Parathyroid adenoma (tissue), 2 donors: ENCODE measurements around the gene MARCHF9.

Source experiments
- H2AFZ ChIP-seq: fragments of 300-600 bp; sonication (generic); one replicate; pipeline ENCODE4 v1.7.0; 2017; ENCODE audit warnings: antibody characterized with exemption, mild to moderate bottlenecking
- H3K27ac ChIP-seq: fragments of 300-600 bp; sonication (generic); one replicate; pipeline ENCODE4 v1.7.0; 2017
- H3K27me3 ChIP-seq: fragments of 300-600 bp; sonication (generic); one replicate; pipeline ENCODE4 v1.7.0; 2017; ENCODE audit warnings: low read length; ENCODE audit not compliant: control insufficient read depth, insufficient read depth
- H3K36me3 ChIP-seq: fragments of 300-600 bp; sonication (generic); one replicate; pipeline ENCODE4 v1.7.0; 2017; ENCODE audit warnings: low read length; ENCODE audit not compliant: control insufficient read depth, insufficient read depth
- H3K4me1 ChIP-seq: fragments of 300-600 bp; sonication (generic); one replicate; pipeline ENCODE4 v1.7.0; 2017; ENCODE audit warnings: control low read depth
- H3K4me2 ChIP-seq: fragments of 300-600 bp; sonication (generic); one replicate; pipeline ENCODE4 v1.7.0; 2017; ENCODE audit warnings: low read length
- H3K4me3 ChIP-seq: fragments of 300-600 bp; sonication (generic); one replicate; pipeline ENCODE4 v1.7.0; 2017; ENCODE audit warnings: low read depth, low read length
- H3K79me2 ChIP-seq: fragments of 300-600 bp; sonication (generic); one replicate; pipeline ENCODE4 v1.7.0; 2017; ENCODE audit warnings: control low read depth
- H3K9ac ChIP-seq: fragments of 300-600 bp; sonication (generic); one replicate; pipeline ENCODE4 v1.7.0; 2017; ENCODE audit warnings: mild to moderate bottlenecking
- H3K9me3 ChIP-seq: fragments of 300-600 bp; sonication (generic); one replicate; pipeline ENCODE4 v1.7.0; 2017; ENCODE audit warnings: low read length; ENCODE audit not compliant: control insufficient read depth
- CTCF ChIP-seq: fragments of 300-600 bp; sonication (generic); IDR thresholded peaks from one replicate; pipeline ENCODE4 v1.7.0; 2017; ENCODE audit warnings: antibody characterized with exemption, mild to moderate bottlenecking
- donor health status: primary hyperparathyroidism.

MARCHF9 gene

GRCh38 chr12:57715786-57716185 lies 39.1 kb upstream of the MARCHF9 start:
- Histone ChIP-seq H3K4me1 (no peaks in the 10 kb centered on the region), H3K36me3 (no peaks in the 10 kb centered on the region), H3K9ac (no peak overlapping the region)

DNA sequence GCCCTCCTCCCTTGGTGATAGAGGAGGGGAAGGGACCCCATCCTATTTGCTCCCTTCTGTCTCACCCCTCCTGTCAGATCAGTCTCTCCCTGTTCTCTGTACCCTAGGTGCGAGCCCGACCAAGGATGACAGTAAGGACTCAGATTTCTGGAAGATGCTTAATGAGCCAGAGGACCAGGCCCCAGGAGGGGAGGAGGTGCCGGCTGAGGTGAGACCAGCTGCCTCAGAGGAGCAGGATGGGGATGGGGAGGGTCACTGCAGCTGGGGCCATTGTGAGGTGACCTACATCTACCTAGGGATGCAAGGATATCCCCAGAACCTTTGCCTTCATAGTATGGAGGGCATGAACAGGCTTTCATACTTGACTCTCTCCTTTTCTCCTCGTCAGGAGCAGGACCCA lies 38.6 kb upstream of the MARCHF9 start:
- H3K27ac ChIP-seq: no peak overlapping the region
- no peak overlapping the region for H3K9ac ChIP-seq
- H3K4me3 ChIP-seq: no peak overlapping the region
- H3K4me1 ChIP-seq: no peaks in the 10 kb centered on the region
- H3K27me3 ChIP-seq: no peaks in the 10 kb centered on the region
- no peak for TF ChIP-seq CTCF
- no peak overlapping the region for H3K4me2 ChIP-seq
- peaks cover 6% of the 10 kb centered on the region for H3K79me2 ChIP-seq
- H3K9me3 ChIP-seq: no peaks in the 10 kb centered on the region
- H2AFZ ChIP-seq: no peak overlapping the region
- H3K36me3 ChIP-seq: no peaks in the 10 kb centered on the region

More at GRCh38 chr12:57715786-57716185, 39.1 kb upstream of the MARCHF9 start:
- Histone ChIP-seq H3K4me2 (no peak overlapping the region), H3K9me3 (no peaks in the 10 kb centered on the region), H2AFZ (no peak overlapping the region), H3K79me2 (peaks cover 6% of the 10 kb centered on the region), H3K27ac (no peak overlapping the region), H3K27me3 (no peaks in the 10 kb centered on the region), H3K4me3 (no peak overlapping the region)
- no peak for TF ChIP-seq CTCF

DNA sequence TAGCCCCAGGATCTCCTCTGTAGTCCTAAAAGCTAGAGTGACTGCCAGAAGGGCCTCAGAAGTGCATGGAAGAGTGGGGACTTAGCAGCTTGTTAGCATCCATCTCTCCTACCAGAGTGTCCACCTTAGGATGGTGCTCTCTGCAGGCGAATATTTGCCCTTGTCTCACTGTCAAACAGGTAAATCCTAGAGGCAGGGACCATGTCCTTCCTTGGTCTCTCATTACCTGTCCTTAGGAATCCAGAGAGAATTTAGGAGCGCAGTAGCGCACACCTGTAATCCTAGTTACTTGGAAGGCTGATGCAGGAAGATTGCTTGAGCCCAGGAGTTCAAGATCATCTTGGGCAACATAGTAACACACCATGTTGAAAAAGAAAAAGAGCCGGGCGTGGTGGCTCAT lies 37.8 kb upstream of the MARCHF9 start:
- no peaks in the 10 kb centered on the region for H3K27me3 ChIP-seq
- H3K27ac ChIP-seq: no peak overlapping the region
- H3K36me3 ChIP-seq: no peaks in the 10 kb centered on the region
- no peak overlapping the region for H3K9ac ChIP-seq
- peaks cover 3% of the 10 kb centered on the region for H3K79me2 ChIP-seq
- H3K4me1 ChIP-seq: no peaks in the 10 kb centered on the region
- no peak overlapping the region for H3K4me3 ChIP-seq
- no peak overlapping the region for H3K4me2 ChIP-seq
- H2AFZ ChIP-seq: no peak overlapping the region
- no peak for TF ChIP-seq CTCF
- no peaks in the 10 kb centered on the region for H3K9me3 ChIP-seq

DNA sequence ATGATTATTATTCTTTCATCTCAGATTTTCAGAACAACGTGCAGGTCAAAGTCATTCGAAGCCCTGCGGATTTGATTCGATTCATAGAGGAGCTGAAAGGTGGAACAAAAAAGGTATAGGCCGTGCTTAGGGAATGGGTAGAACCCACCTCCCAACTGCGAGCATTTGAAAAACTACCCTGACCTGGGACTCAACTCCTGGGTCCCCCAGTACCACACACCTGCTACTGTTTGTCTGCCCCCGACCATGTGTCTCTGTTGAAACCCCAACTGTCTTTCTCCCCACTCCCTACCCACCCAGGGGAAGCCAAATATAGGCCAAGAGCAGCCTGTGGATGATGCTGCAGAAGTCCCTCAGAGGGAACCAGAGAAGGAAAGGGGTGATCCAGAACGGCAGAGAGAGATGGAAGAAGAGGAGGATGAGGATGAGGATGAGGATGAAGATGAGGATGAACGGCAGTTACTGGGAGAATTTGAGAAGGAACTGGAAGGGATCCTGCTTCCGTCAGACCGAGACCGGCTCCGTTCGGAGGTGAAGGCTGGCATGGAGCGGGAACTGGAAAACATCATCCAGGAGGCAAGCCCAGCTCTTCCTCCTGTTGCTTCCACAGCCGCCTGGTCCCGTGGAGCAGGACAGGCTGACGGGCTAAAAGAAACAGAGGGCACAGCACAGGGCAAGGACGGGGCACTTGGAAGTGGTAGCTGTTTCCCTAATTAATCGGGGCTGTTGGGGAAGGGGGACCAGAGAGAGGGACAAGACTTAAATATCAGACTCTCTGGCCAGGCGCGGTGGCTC lies 36.9 kb upstream of the MARCHF9 start:
- Histone ChIP-seq H2AFZ (no peak overlapping the region), H3K4me1 (no peaks in the 10 kb centered on the region), H3K4me2 (no peak overlapping the region), H3K9ac (no peak overlapping the region), H3K36me3 (no peaks in the 10 kb centered on the region), H3K9me3 (no peaks in the 10 kb centered on the region), H3K27me3 (no peaks in the 10 kb centered on the region), H3K79me2 (no peaks in the 10 kb centered on the region), H3K4me3 (no peak overlapping the region), H3K27ac (no peak overlapping the region)
- TF ChIP-seq CTCF: no peak
